Measurements from ENCODE around the gene STXBP6.

The STXBP6 gene

GRCh38 chr14:24785698-24786097 is 264.2 kb downstream of the STXBP6 start:
- H3K36me3 ChIP-seq (ENCODE audit: low read depth), result no peaks in the 10 kb centered on the region
- no peaks in the 10 kb centered on the region for H3K9me3 ChIP-seq (ENCODE audit: severe bottlenecking)
- H3K4me3 ChIP-seq (ENCODE audit: severe bottlenecking), result no peak overlapping the region
- DNase-seq (ENCODE audit: low spot score) (no peak), ATAC-seq (ENCODE audit: low read depth) (no peak)
- peaks cover 28% of the 10 kb centered on the region for H3K27me3 ChIP-seq (ENCODE audit: insufficient read depth, poor library complexity, severe bottlenecking)
- no peak for TF ChIP-seq CTCF (IDR thresholded peaks at IDR 0.05; ENCODE audit: poor library complexity, severe bottlenecking)
- H3K4me1 ChIP-seq (ENCODE audit: insufficient read depth, poor library complexity, severe bottlenecking), result no peaks in the 10 kb centered on the region
- no peak overlapping the region for H3K27ac ChIP-seq (ENCODE audit: poor library complexity, severe bottlenecking)

GRCh38 chr14:24784981-24785380 is 265.0 kb downstream of the STXBP6 start:
- no peak for DNase-seq (ENCODE audit: low spot score)
- Histone ChIP-seq H3K4me1 (ENCODE audit: insufficient read depth, poor library complexity, severe bottlenecking) (no peaks in the 10 kb centered on the region), H3K27me3 (ENCODE audit: insufficient read depth, poor library complexity, severe bottlenecking) (peaks cover 29% of the 10 kb centered on the region), H3K4me3 (ENCODE audit: severe bottlenecking) (no peak overlapping the region), H3K27ac (ENCODE audit: poor library complexity, severe bottlenecking) (no peak overlapping the region), H3K9me3 (ENCODE audit: severe bottlenecking) (no peaks in the 10 kb centered on the region), H3K36me3 (ENCODE audit: low read depth) (no peaks in the 10 kb centered on the region)
- no peak for TF ChIP-seq CTCF (IDR thresholded peaks at IDR 0.05; ENCODE audit: poor library complexity, severe bottlenecking)
- ATAC-seq (ENCODE audit: low read depth), result no peak

- Histone ChIP-seq H3K4me3 (ENCODE audit: severe bottlenecking) (no peak overlapping the region), H3K36me3 (ENCODE audit: low read depth) (no peaks in the 10 kb centered on the region), H3K9me3 (ENCODE audit: severe bottlenecking) (no peaks in the 10 kb centered on the region), H3K4me1 (ENCODE audit: insufficient read depth, poor library complexity, severe bottlenecking) (no peaks in the 10 kb centered on the region), H3K27me3 (ENCODE audit: insufficient read depth, poor library complexity, severe bottlenecking) (peaks cover 21% of the 10 kb centered on the region), H3K27ac (ENCODE audit: poor library complexity, severe bottlenecking) (no peak overlapping the region)
- no peak for TF ChIP-seq CTCF (IDR thresholded peaks at IDR 0.05; ENCODE audit: poor library complexity, severe bottlenecking)
- DNase-seq (ENCODE audit: low spot score) (no peak), ATAC-seq (ENCODE audit: low read depth) (no peak)
These were observed 266.2 kb downstream of the STXBP6 start for GRCh38 chr14:24783791-24784190.

GRCh38 chr14:24780281-24780680 is 269.7 kb downstream of the STXBP6 start:
- TF ChIP-seq CTCF (IDR thresholded peaks at IDR 0.05; ENCODE audit: poor library complexity, severe bottlenecking), result no peak
- Histone ChIP-seq H3K36me3 (ENCODE audit: low read depth) (no peaks in the 10 kb centered on the region), H3K27me3 (ENCODE audit: insufficient read depth, poor library complexity, severe bottlenecking) (peaks cover 8% of the 10 kb centered on the region), H3K4me1 (ENCODE audit: insufficient read depth, poor library complexity, severe bottlenecking) (no peaks in the 10 kb centered on the region), H3K4me3 (ENCODE audit: severe bottlenecking) (no peak overlapping the region), H3K9me3 (ENCODE audit: severe bottlenecking) (no peaks in the 10 kb centered on the region), H3K27ac (ENCODE audit: poor library complexity, severe bottlenecking) (no peak overlapping the region)
- no peak for ATAC-seq (ENCODE audit: low read depth)
- no peak for DNase-seq (ENCODE audit: low spot score)

GRCh38 chr14:24777678-24778077 is 272.3 kb downstream of the STXBP6 start:
- DNase-seq (ENCODE audit: low spot score), result no peak
- no peaks in the 10 kb centered on the region for H3K36me3 ChIP-seq (ENCODE audit: low read depth)
- no peak overlapping the region for H3K4me3 ChIP-seq (ENCODE audit: severe bottlenecking)
- H3K27ac ChIP-seq (ENCODE audit: poor library complexity, severe bottlenecking), result no peak overlapping the region
- ATAC-seq (ENCODE audit: low read depth), result no peak
- no peaks in the 10 kb centered on the region for H3K4me1 ChIP-seq (ENCODE audit: insufficient read depth, poor library complexity, severe bottlenecking)
- peaks cover 8% of the 10 kb centered on the region for H3K27me3 ChIP-seq (ENCODE audit: insufficient read depth, poor library complexity, severe bottlenecking)
- H3K9me3 ChIP-seq (ENCODE audit: severe bottlenecking), result no peaks in the 10 kb centered on the region
- TF ChIP-seq CTCF (IDR thresholded peaks at IDR 0.05; ENCODE audit: poor library complexity, severe bottlenecking), result no peak
